ENCODE measurements around the gene MEIOSIN. TPM values are rescaled to one million over a fixed set of nuclear protein-coding genes. Genes with fewer than 3 reads are reported as not detected.

The MEIOSIN gene
- total and polyA plus RNA-seq, 2 of the 4 experiments (the other 2 are of a cell fraction): not detected

DNA sequence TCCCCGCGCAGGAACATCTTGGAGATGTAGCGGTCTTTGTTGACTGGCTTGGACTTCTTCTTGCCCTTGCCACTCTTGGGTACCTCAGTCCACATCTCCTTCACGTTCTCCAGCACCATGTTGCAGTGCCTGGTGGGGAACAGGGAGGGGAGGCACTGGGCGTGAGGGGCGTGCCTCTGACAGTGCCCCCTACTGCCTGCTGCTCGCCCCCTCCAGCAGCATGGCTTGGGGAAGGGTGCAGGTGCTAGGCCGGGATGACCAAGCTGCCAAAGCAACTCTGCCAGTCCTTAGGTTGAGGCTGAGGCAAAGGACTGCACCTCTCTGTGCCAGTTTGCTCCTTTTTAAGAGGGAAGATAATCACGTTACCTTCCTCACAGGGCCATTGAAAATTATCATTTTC, 45.6 kb upstream of the MEIOSIN start:
- H4K8ac ChIP-seq (ENCODE audit: low read depth in 2 of 2, low read length in 2 of 2): no peak overlapping the region
- intact Hi-C loops (cut with micrococcal nuclease) (no loop called here), dilution Hi-C loops (cut with HindIII; ENCODE audit: low sequenced_read_pairs, unreplicated experiment) (no loop called here), in situ Hi-C loops (cut with MboI; ENCODE audit: low sequenced_read_pairs) (no loop called here)
- ChIA-PET CTCF (no interaction called here), POLR2A (ENCODE audit: unreplicated experiment) (no interaction called here)
- no peak for ATAC-seq (ENCODE audit: low read depth)
- H4K20me1 ChIP-seq (ENCODE audit: insufficient read depth, low read length): peaks cover 10% of the 10 kb centered on the region; the same call in 1 of the 2 replicates
- WGBS, 2 experiments (ENCODE audit: extremely low coverage in 2 of 2, insufficient read length in 1 of 2): no CpG with 5 or more reads among the region's 9 CpGs
- peaks cover 39% of the 10 kb centered on the region for H3K36me3 ChIP-seq (ENCODE audit: control insufficient read depth, insufficient read depth, low read length)
- no peak overlapping the region for H2BK20ac ChIP-seq (ENCODE audit: low read depth, low read length)
- H2BK5ac ChIP-seq (ENCODE audit: low read depth, low read length, poor library complexity, severe bottlenecking): no peak overlapping the region
- no peak overlapping the region for H3K23ac ChIP-seq (ENCODE audit: low read depth, low read length)
- H3K9me1 ChIP-seq (ENCODE audit: insufficient read depth, low read length): peaks cover 4% of the 10 kb centered on the region; the same call in 1 of the 2 replicates
- H3K27me3 ChIP-seq (ENCODE audit: control insufficient read depth, insufficient read depth, low read length): no peaks in the 10 kb centered on the region
- H2AFZ ChIP-seq (replicated peaks; ENCODE audit: low read length, poor library complexity): no peak overlapping the region
- no peak overlapping the region for H3K18ac ChIP-seq (ENCODE audit: low read depth, low read length)
- no peak overlapping the region for H3K27ac ChIP-seq (ENCODE audit: insufficient read depth, low read length)
- BruUV-seq (replicated peaks): TSS peak; percentile 65
- H3K4me1 ChIP-seq (ENCODE audit: control insufficient read depth, insufficient read depth, low read length): peaks cover 1% of the 10 kb centered on the region; the same call in 1 of the 2 replicates
- TF ChIP-seq SMC3 (IDR thresholded peaks at IDR 0.05; ENCODE audit: low read depth, low read length) (no peak), NFE2L2 (IDR thresholded peaks at IDR 0.05; ENCODE audit: low read depth, low read length) (no peak), RCOR1 (IDR thresholded peaks at IDR 0.05; ENCODE audit: insufficient replicate concordance, low read length) (no peak), POLR2A (IDR thresholded peaks at IDR 0.05; ENCODE audit: low read depth, low read length) (no peak), RAD21 (IDR thresholded peaks at IDR 0.05; ENCODE audit: low read length) (no peak), MAZ (IDR thresholded peaks at IDR 0.05; ENCODE audit: borderline replicate concordance, low read depth, low read length) (no peak)
- TF ChIP-seq, protein P1, sequence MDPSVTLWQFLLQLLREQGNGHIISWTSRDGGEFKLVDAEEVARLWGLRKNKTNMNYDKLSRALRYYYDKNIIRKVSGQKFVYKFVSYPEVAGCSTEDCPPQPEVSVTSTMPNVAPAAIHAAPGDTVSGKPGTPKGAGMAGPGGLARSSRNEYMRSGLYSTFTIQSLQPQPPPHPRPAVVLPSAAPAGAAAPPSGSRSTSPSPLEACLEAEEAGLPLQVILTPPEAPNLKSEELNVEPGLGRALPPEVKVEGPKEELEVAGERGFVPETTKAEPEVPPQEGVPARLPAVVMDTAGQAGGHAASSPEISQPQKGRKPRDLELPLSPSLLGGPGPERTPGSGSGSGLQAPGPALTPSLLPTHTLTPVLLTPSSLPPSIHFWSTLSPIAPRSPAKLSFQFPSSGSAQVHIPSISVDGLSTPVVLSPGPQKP (IDR thresholded peaks at IDR 0.05; ENCODE audit: borderline replicate concordance, low read depth, low read length): no peak
- no peak overlapping the region for H2BK15ac ChIP-seq (ENCODE audit: low read depth, low read length)
- H3K4me2 ChIP-seq (ENCODE audit: low read depth, low read length): no peak overlapping the region
- H3K4me3 ChIP-seq (ENCODE audit: insufficient read depth, low read depth, low read length): no peak overlapping the region
- no peak overlapping the region for H4K91ac ChIP-seq (ENCODE audit: insufficient read depth, low read depth, low read length)
- no peak overlapping the region for H3K14ac ChIP-seq (replicated peaks; ENCODE audit: low read depth, low read length)
- peaks cover 7 to 34% of the 10 kb centered on the region in 2 experiments; a peak in 3 of 4 replicates for H3K79me1 ChIP-seq (ENCODE audit: low read depth in 1 of 2, low read length in 2 of 2)
- no peak overlapping the region for H3K56ac ChIP-seq (ENCODE audit: extremely low read depth, insufficient read depth, low read length)
- no peak overlapping the region for H2BK120ac ChIP-seq (ENCODE audit: low read depth, low read length)
- no peaks in the 10 kb centered on the region for H3K9me3 ChIP-seq (ENCODE audit: control insufficient read depth, insufficient read depth, low read length)
- no peak for DNase-seq
- no peak overlapping the region for H3K4ac ChIP-seq (ENCODE audit: low read depth, low read length)
- H3K9ac ChIP-seq (ENCODE audit: low read depth, low read length): no peak overlapping the region
- no peak overlapping the region for H2AK9ac ChIP-seq (replicated peaks; ENCODE audit: low read depth, low read length, poor library complexity)
- no peak overlapping the region for H4K5ac ChIP-seq (ENCODE audit: low read depth, low read length)
- no peak overlapping the region for H2AK5ac ChIP-seq (ENCODE audit: low read depth, low read length)
